ENCODE measurements around the gene TRIM16. TPM values are rescaled to one million over a fixed set of nuclear protein-coding genes. Genes with fewer than 3 reads are reported as not detected.

Gene TRIM16
- total RNA-seq, 1 experiment from 2014 or later = 243 TPM

GRCh38 chr17:15652960-15653359 lies 31.2 kb downstream of the TRIM16 start:
- no TSS peak for BruUV-seq (replicated peaks)
- POLR2A ChIA-PET (ENCODE audit: unreplicated experiment) = no interaction called here
- Histone ChIP-seq H3K4me2 (no peak overlapping the region), H3K4me3 (no peak overlapping the region), H3K27me3 (ENCODE audit: insufficient read depth, low read depth) (no peaks in the 10 kb centered on the region), H3K36me3 (ENCODE audit: low read depth) (peaks cover 10% of the 10 kb centered on the region), H3F3A (ENCODE audit: insufficient read depth, low read depth) (peaks cover 65% of the 10 kb centered on the region), H3K4me1 (replicated peaks; ENCODE audit: insufficient read depth) (peaks cover 46% of the 10 kb centered on the region), H3K9me2 (ENCODE audit: insufficient read depth) (no peaks in the 10 kb centered on the region), H3K79me2 (ENCODE audit: low read depth) (peaks cover 35% of the 10 kb centered on the region), H4K20me1 (ENCODE audit: insufficient read depth) (no peaks in the 10 kb centered on the region), H3K9me3 (ENCODE audit: insufficient read depth, low read depth) (peaks cover 4% of the 10 kb centered on the region; the same call in 1 of the 2 replicates), H2AFZ (no peak overlapping the region), H3K27ac (no peak overlapping the region)
- TF ChIP-seq CTCF (conservative IDR thresholded peaks at IDR 0.05) (no peak), EZH2 (IDR thresholded peaks at IDR 0.05; ENCODE audit: low read depth) (no peak)
- intact Hi-C loops (cut with micrococcal nuclease; ENCODE audit: unreplicated experiment) = loop anchor here (10.0 kb wide), 2 partner anchors 172 to 388 kb away; partner anchors contain the start of gene PMP22
- CTCF ChIA-PET = no interaction called here
- DNase-seq = no peak

DNA sequence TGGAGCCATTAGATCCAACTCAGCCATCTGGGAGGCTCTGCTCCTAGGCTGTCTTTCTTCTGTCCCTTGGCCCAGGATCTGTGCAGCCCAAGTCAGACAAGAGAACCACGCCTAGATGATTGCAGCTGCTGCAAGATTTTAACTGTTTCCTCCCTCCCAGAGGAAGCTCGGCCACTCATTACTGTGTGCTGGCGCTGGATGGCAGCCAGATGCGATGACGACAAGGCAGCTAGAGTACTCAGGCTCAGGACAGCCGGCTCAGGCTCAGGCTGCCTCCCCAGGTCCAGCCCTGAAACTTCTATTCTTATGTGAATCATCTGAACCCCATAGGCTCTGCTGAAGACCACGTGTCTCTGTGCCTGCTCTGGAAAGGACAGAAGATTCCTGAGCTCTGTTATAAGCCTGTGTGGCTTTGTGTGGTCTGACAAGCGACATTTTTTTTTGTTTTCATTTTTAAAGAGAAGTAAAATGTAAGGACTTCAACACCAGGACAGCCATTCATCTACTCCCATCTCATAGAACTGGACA lies 32.5 kb downstream of the TRIM16 start:
- Histone ChIP-seq H3K79me2 (ENCODE audit: low read depth) (peaks cover 48% of the 10 kb centered on the region), H3F3A (ENCODE audit: insufficient read depth, low read depth) (peaks cover 52% of the 10 kb centered on the region), H3K4me1 (replicated peaks; ENCODE audit: insufficient read depth) (peaks cover 41% of the 10 kb centered on the region), H4K20me1 (ENCODE audit: insufficient read depth) (no peaks in the 10 kb centered on the region), H3K4me3 (peak overlapping the region; percentile 88), H3K9me3 (ENCODE audit: insufficient read depth, low read depth) (peaks cover 4% of the 10 kb centered on the region; the same call in 1 of the 2 replicates), H3K9me2 (ENCODE audit: insufficient read depth) (no peaks in the 10 kb centered on the region), H3K27me3 (ENCODE audit: insufficient read depth, low read depth) (no peaks in the 10 kb centered on the region), H3K27ac (peak overlapping the region; percentile 97), H2AFZ (no peak overlapping the region), H3K4me2 (peak overlapping the region; percentile 83), H3K36me3 (ENCODE audit: low read depth) (peaks cover 7% of the 10 kb centered on the region)
- CTCF ChIA-PET = interaction anchor here (0.6 kb wide), 1 partner anchor 287 kb away, joined by 3 read pairs; no protein-coding TSS in a partner anchor
- intact Hi-C loops (cut with micrococcal nuclease; ENCODE audit: unreplicated experiment) = loop anchor here (1.0 to 10.0 kb wide), 7 partner anchors 8 to 387 kb away; partner anchors contain the start of genes PMP22, TTC19 and ZSWIM7
- no peak for TF ChIP-seq CTCF (conservative IDR thresholded peaks at IDR 0.05)
- no peak for TF ChIP-seq EZH2 (IDR thresholded peaks at IDR 0.05; ENCODE audit: low read depth)
- peak; percentile 96 to 97 for DNase-seq
- POLR2A ChIA-PET (ENCODE audit: unreplicated experiment) = interaction anchor here (0.6 to 1.3 kb wide), 6 partner anchors 8 to 815 kb away, joined by 3 to 10 read pairs (median 4); no protein-coding TSS in a partner anchor
- no TSS peak for BruUV-seq (replicated peaks)

DNA sequence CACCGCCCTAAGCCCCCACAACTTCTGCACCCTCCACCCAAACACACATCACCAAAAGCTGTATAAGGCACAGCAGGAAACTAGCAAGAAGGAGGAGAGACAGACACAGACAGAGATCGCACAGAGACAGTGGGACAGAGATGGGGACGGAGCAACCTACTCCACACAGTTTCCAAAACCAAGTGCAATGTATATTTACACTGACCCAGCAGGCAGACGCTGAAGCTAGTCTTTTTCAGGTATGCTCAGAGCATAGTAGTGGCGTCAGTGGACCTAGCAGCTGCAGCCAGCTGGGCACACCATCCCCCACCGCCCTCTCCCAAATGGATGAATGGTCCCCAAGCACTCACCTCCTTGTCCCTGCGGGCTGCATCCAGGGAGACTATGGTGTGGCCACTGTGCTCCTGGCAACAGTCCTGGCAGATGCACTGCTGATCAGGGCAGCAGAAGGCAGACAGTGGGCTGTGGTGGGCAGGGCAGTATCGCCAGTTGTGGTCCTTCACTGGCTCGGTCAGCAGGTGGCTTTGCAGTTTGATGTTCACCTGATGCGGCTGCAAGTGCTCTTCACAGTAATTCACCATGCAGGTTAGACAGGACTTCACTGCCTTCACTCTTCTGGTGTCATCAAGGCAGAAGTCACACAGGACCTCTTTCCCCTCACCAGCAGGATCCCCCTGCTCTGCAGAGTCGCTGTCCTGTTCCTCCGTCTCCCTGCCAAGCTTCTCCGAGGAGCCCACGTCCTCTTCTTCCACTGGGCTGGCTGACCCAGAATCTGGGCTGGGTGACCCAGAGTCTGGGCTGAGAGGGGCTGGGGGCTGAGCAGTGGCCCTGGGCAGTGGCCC lies 33.1 kb downstream of the TRIM16 start:
- Histone ChIP-seq H3K36me3 (ENCODE audit: low read depth) (peaks cover 5% of the 10 kb centered on the region), H4K20me1 (ENCODE audit: insufficient read depth) (no peaks in the 10 kb centered on the region), H3K9me2 (ENCODE audit: insufficient read depth) (no peaks in the 10 kb centered on the region), H3K79me2 (ENCODE audit: low read depth) (peaks cover 50% of the 10 kb centered on the region), H3K27ac (peak overlapping the region; percentile 97), H3K27me3 (ENCODE audit: insufficient read depth, low read depth) (no peaks in the 10 kb centered on the region), H3K9me3 (ENCODE audit: insufficient read depth, low read depth) (peaks cover 4% of the 10 kb centered on the region; the same call in 1 of the 2 replicates), H2AFZ (no peak overlapping the region), H3K4me2 (peak overlapping the region; percentile 83), H3K4me1 (replicated peaks; ENCODE audit: insufficient read depth) (peaks cover 38% of the 10 kb centered on the region), H3F3A (ENCODE audit: insufficient read depth, low read depth) (peaks cover 46% of the 10 kb centered on the region), H3K4me3 (peak overlapping the region; percentile 88)
- BruUV-seq (replicated peaks) = TSS peak; percentile 31
- TF ChIP-seq CTCF (conservative IDR thresholded peaks at IDR 0.05) = no peak
- TF ChIP-seq EZH2 (IDR thresholded peaks at IDR 0.05; ENCODE audit: low read depth) = no peak
- ChIA-PET CTCF (no interaction called here), POLR2A (ENCODE audit: unreplicated experiment) (interaction anchor here (0.6 to 1.3 kb wide), 6 partner anchors 9 to 395 kb away, joined by 3 to 10 read pairs (median 4); no protein-coding TSS in a partner anchor)
- DNase-seq = peak; percentile 45 to 50
- intact Hi-C loops (cut with micrococcal nuclease; ENCODE audit: unreplicated experiment) = loop anchor here (1.0 to 10.0 kb wide), 7 partner anchors 8 to 386 kb away; partner anchors contain the start of genes PMP22, TTC19 and ZSWIM7

All from PC-9 (cell line).